ENCODE measurements around the gene ABCB10.

DNA sequence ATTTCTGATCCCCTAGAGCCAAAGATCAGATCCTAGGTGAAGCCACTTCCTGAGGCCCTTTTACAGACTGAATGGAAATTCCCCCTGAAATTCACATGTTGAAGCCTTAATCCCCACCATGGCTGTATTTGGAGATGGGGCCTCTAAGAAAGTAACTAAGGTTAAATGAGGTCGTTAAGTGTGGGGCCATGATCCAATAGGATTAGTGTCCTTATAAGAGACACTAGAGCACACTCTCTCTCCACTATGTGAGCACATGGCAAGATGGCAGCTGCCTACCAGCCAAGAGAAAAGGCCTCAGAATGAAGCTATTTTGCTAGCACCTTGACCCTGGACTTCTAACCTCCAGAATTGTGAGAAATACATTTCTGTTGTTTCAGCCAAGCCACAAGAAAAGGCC lies 13.9 kb downstream of the ABCB10 start:
- TF ChIP-seq CTCF (conservative IDR thresholded peaks at IDR 0.05) (no peak), ZFX (IDR thresholded peaks at IDR 0.05) (no peak)
